HG03045 (cell line): ENCODE measurements around the gene NABP1.
"Not testable (repeated sequence)": the region's sequence is repeated elsewhere in the genome, so short reads cannot be mapped to it uniquely, and the experiment has no call there.

ENCODE experiments used
- ATAC-seq: cut with Tn5 transposase; IDR thresholded peaks from one replicate; pipeline ENCODE4 v1.9.1; 2021; ENCODE audit warnings: mild to moderate bottlenecking, moderate library complexity; ENCODE audit not compliant: unreplicated experiment

NABP1 gene, protein sequence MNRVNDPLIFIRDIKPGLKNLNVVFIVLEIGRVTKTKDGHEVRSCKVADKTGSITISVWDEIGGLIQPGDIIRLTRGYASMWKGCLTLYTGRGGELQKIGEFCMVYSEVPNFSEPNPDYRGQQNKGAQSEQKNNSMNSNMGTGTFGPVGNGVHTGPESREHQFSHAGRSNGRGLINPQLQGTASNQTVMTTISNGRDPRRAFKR

DNA sequence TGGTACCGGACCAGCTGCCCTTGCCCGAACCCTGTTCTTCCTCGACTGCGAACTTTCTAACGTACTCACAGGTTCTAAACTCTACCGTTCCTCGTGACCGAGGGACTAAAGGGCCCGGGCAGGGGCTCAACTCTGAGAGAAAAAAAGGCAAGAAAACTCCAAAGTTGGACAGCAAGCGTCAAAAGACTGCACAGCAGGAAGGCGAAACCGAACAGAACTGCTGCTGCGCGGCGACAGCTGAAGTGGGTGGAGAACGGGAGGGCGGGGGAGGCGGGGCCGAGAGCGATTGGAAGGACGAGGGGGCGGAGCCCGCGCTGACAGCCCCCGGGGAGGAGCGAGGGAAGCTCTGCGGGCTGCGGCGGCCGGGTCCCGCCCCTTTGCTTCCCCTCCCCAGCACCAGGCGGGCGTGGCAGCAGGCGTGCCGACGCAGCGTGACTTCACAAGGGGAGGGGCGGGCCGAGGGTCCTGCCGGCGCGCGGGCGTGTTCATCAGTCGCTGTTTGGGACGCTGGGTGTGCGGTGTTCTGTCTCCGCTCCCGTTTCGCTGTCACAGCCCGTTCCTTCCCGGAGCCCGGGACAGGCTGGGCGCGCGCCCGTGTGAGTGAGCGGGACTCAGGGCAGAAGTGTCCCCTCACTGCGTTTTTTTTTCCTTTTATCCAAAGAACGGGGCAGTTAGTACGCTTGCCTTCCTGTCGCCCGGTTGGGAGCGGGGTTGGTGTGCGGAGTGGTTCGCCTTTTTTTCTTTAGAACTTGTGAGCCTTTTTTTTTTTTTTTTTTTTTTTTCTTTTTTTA is at the start of gene NABP1:
NABP1 (plus strand) TSS at position 491 of the 791 bp plus-strand sequence. CDS start 479 bp downstream, outside the sequence.
- peak; percentile 77 for ATAC-seq

DNA sequence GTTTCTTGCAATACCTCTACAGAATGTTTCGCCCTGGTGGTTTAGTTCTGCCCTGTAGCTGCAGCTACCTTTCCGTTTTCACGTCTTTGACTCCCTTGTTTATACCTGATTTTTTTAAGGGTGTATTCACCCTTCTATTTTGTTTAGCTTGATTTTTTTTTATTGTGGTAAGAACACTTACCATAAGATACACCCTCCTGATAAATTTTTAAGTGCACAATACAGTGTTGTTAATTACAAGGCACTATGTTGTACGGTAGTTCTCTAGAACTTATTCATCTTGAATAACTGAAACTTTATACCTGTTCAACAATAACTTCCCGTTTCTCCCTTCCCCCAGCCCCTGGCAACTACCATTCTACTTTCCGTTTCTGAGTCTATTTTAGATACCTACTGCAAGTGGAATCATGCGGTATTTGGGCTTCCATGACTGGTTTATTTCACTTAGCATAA is 48.9 kb upstream of the NABP1 start:
- ATAC-seq = no peak

DNA sequence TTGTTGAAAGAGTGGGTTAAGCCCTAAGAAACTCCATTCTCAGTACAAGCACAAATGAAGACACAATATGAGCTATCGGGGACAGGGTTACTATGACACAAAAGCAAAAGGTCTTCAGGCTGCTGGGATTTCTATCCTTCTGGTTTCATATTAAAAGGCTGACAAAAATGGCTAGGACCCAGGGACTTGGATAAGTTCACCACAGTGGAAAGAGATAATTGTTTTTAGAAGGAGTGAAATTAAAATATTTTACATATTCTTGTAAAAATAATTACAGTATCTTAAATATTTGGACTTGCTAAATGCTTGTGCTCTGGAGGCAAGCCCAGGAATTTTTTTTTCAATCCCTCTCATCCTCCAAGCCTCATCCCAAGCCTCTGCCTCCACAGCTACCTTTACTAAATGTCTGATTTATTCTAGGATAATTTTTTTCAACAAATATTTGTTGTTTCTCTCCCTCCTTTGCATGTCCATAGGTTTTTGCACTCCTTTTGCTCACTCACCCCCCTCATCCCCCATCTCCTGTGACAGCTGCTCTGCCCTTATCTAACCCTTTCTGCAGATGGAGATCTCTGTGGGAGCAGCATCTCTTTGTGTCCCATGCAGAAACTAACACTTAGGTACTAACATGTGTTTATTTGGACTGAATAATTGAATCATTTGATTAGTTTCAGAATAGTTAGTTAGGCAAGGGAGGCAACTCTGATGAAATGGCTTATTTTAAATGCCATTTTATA is 47.8 kb upstream of the NABP1 start:
- no peak for ATAC-seq

DNA sequence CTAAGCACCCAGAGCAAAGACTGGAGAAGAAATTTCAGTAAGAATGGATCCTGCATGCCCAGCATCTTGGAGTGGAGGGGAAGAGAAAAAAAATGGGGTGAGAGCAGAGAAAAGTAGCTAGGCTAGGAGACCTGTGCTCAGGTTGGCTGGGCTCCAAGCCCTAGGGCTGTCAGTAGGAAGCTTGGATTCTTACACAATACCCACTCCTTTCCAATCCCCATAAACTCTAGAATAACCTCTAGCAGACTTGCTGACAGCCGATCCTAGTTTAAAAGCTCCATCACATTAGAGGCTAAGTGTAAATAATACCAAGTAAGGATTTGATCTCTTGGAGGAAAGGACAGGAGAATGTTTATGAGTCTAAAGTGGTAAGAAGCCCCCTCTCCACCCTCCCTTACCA is 46.2 kb upstream of the NABP1 start:
- ATAC-seq = no peak

DNA sequence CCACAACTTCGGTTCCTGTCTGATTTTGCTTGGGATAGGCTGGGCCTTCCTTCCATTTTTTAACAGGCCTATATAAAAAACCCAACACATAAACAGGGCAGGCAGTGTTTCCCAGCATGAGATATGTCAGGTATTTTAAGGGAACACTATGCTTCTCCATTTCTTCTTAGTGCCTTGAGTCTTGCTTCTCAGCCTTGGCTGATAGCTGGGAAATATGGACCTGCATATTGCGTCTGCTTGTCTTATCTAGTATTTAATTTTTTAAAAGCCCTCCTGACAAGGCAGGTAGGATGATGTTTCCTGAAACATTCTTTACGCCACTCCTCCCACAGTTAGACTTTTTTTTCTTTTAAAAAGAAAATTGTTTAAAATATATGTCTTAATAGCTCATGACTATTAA is 45.5 kb upstream of the NABP1 start:
- ATAC-seq = no peak

DNA sequence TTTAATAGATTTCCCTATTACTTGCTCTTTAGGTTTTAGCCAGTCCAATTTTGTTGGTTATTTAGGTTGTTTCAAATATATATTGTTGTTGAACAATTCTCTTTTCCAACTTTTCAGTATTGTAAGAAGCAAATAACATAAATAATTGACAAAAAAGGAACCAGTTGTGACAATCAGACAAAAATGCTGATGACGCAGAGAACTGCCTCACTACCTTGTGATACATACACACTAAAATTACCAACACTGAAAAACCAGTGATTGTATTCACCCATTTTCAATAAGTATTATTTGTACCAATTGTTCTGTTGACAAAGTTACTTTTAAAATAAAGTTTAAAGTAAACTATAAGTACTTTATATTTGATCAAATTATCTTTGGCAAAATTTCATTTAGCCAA is 43.1 kb upstream of the NABP1 start:
- no peak for ATAC-seq

DNA sequence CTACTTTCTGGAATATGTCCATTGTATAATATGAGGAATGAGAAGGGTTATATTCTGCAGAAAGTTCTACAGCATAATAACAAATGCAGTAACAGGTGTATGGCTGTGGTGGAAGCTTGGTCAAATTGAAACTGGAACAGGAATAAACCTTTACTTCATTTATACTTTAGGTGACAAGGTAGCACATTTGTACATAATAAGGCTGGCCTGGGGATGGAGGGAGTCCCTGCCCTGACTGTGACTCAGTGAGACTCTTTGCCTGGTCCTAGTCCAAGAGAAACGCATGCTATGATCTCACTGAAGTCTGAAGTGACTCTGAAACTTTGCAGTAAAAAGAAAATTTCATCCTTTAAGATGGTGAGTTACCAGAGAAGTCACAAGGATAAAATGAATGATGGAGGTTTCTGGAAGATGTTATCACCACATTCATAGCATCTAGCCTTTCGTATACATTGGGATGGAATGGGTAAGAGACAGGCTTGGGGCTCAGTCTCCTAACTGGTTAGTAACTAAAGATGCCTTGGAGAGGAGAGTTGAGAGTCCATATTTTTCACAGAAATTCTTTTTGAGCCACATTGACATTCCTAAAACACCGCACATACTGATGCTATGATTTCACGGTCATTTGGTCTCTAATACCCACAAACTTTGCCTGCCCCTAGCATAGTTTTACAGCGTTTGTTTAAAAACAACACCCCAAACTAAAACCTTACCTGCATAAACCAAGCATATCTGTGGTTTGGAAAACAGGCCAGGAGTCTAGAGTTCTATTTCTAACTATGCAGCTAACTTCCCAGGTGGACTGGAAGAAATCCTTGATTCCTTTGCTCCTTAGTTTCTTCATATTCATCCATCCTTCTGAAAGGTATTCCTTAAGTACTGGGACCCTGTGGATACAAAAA is 42.4 kb upstream of the NABP1 start:
- peak; percentile 83 for ATAC-seq

DNA sequence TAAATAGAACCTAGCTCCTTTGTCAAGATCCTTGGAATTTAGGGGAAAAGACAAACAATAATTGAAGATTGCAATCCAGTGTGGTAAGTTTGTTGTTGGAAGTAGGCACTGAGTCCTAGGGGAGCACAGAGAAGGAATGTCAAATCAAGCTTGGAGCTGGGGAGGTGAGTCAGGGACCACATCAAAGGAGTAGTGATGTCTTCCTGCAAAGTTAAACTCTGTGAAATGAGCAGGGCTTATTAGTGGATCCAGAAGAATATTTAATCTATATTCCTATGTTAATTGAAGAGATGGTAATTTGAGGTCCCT is 41.7 kb upstream of the NABP1 start:
- ATAC-seq = no peak

DNA sequence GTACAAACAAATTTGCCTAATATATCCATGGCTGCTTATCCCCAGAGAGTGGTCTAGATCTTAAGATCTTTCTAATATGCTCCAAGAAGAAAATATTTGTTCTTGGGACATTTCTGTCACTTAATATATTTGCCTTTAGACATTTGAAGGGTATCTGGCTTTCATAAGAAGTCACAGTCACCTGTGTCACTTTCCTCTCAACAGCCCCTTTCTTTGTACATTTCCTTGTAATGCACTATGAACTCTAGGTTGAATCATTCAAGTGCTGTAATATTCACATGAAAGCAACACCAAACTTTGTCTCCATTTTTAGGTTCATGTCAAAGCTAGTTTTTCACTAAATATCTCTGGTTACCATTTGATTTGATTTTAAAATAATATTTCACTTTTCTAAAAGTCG is 41.4 kb upstream of the NABP1 start:
- ATAC-seq = no peak

DNA sequence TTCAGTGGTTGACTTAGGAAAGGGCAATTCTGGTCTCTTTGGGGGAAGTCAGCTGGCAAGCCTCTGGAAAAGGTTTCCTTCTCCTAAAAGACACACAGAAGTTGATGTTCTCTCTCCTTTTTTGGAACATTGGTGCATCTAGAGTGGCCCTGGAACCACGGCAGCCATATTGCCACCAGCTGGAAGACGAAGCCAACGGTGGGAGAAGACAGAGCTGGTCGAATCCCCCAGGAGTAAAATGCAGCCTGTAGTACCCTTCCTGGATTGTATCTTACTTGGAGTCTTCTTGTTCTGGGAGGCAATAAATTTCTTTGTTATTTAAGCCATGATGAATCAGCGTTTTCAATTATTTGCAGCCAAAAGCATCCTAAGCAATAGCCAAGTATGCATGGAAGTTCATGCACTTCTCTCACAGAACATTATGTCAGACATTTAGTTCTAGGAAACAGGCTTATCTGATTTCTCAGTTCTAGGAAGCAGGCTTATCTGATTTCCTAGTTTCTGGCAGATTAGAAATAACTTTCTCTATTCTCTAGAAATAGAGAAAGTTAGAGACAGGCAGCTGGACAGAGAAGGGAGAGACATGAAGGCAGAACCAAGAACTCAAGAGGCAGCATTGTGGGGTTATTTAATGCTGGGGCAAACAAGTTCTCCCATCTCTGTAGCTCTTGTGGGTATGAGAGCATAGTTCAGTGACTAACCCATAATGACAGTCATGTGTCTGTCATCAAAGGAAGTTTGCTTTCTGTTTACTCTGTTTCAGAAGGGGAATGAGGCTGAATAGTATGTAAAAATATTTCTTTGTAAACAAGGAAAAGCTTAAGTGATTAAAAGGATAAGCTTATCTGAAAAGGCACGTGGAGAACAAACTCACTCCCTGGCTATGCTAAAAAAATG is 40.5 kb upstream of the NABP1 start:
- ATAC-seq = peak; percentile 72

DNA sequence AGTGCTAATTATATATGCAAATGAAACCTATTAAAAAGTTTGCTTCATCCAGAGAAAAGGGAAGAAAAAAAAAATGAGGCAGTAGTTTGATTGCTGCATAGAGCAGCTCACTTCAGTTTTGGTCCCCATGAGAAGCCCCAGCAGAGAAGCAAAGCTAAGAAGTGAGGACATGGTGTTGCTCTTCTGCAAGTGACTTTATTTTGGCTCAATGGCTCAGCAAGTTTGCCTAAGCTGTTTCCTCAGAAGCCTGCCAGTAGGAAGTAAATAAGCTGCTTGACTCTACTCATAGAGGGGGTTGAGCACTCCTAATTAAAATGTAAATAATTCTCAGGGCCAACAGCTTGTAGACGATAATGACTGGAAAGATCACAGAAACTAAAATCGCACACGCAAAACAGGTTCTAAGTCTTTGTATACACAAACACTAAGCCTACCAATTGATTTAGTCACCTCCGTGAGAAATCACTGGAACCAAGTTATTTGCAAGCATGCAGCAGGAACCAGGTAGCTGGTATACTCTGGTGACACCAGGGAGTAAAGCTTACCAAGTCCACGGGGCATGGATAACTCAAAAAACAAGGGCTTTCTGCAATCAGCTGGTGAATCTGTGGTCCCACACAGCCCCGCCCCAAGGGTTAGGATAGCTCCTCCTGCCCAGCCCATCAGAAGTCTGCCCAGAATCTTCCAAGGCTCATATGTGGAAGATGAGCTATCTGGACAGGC is 39.7 kb upstream of the NABP1 start:
- ATAC-seq = peak; percentile 8

DNA sequence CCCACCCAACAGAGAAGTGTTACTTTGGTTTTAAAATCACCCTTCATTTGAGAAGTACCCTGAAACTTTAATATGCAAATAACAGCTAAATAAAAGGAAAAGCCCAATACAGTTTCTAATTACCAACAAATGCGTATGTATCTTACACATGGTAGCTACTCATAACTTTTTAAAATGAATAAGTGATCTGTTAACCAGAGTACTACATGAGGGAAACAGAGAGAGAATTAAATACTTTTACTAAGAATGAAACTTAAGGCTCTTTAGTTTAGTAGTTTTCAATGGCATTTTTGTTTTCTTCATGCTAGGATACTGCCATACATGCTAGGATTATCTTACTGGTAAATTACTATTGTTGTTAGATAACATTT is 39.1 kb upstream of the NABP1 start:
- no peak for ATAC-seq

DNA sequence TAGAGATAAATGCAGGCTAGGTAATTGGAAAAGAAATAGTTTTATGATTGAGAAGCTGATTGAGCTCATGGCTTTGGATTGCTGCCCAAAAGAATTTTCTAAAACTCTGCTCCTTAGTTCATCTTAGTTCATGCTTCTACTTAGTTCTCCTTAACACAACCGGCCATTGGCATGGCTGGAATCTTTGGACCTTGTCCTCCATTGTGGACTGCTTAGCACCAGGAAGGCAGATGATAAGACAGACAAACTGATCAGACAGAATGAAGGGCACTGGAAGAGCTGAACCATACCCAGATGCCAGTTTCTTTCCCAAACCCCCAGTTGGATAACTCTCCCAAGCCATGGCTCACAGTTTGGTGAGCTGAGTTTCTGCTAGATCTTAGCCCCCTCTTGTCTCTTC is 36.3 kb upstream of the NABP1 start:
- ATAC-seq = no peak

DNA sequence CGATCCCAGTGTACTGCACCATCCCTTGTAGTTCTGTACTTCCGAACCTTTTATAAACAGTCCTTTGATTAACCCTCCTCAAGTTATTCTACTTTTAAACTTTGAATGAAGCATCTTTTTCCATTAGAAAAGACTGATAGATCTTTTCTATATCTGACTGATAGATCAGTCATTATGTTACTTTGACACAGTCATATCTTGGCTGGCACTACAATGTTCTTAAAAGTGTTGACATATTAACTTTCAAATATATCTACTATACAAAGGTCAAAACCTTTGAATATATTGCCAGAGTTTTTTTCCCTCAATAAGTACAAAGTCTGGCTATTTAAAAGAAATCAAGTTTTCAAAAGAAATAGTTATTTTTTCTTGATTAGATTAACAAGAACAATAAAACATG is 35.4 kb upstream of the NABP1 start:
- no peak for ATAC-seq

DNA sequence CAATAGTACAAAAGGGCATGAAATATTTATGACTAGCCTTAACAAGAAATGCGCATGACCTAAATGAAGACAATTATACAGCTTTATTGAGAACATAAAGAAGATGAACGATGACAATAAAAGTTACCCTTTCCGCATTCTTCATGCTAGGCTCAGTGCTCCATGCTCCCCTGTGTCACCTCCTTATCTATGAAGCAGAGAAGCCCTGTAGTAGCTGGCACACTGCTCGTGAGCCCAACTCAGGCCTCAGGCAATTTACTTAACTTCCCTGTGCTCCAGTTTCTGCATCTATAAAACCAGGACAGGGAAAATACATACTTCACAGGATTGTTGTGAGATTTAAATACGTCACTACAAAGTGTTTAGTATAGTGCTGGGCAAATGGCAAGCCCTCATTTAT is 34.5 kb upstream of the NABP1 start:
- no peak for ATAC-seq

DNA sequence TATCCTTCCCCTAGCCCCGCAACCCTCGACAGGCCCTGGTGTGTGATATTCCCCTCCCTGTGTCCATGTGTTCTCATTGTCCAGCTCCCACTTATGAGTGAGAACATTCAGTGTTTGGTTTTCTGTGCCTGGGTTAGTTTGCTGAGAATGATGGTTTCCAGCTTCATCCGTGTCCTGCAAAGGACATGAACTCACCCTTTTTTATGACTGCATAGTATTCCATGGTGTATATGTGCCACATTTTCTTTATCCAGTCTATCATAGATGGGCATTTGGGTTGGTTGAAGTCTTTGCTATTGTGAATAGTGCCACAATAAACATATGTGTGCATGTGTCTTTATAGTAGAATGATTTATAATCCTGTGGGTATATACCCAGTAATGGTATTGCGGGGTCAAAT is 33.3 kb upstream of the NABP1 start:
- not testable (repeated sequence) for ATAC-seq

DNA sequence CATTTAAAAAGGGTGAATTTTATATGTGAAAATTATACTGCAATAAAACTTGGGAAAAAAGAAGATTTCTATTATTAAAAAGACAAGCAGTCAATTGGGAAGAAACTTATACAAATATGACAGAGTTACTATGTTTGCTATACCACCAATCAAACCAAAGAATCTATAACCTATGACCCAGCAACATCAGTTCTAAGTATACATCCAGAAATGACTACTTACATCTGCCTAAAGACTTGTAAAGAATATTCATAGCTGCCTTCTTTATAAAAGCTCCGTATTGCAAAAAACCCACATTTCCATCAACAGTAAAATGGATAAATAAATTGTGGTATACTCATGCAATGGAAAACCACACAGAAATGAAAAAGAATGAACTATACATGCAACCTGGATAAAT is 32.9 kb upstream of the NABP1 start:
- no peak for ATAC-seq

DNA sequence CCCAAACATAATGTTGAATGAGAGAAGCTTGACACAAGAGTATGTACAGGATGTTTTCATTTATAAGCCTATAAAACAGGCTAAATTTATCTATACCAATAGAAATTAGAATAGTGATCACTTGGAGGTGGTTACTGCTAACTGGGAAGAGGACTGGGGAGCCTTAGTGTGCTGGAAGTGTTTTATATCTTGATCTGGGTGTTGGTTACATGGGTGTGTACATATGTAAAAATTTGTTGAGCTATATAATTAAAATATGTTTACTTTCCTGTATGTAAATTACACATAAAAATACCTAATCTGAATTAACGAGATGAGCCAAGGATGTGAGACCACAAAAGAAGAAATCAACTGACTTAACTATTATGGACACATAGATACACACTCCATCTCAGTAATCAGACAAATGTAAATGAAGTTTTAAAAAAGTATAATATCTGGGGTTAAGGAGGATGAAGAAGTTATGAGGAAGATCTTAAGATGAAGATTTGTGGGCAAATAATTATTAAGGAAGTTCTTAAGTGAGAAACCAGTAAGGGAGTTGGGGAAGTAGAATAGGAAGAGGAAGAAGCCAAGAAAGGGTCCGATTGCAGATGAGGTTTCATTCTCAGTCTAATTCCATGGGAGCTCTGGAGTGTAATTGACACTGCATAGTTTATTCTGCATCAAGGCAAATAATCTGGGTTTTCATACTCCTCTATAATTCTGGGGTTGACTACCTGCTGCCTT is 32.3 kb upstream of the NABP1 start:
- no peak for ATAC-seq
